DND-41 (cell line): Measurements from ENCODE around the gene ITPRIPL2.

Experiments
- CTCF ChIP-seq: IDR thresholded peaks from 2 replicates; pipeline ENCODE4 v1.5.1; 2012; ENCODE audit warnings: borderline replicate concordance, low read length, moderate library complexity, mild to moderate bottlenecking; ENCODE audit not compliant: poor library complexity, severe bottlenecking; ENCODE audit errors: extremely low read depth
- EZH2 ChIP-seq: IDR thresholded peaks from 3 replicates; pipeline ENCODE4 v1.6.1; 2012; ENCODE audit warnings: borderline replicate concordance, low read depth, mild to moderate bottlenecking, moderate library complexity, low read length, inconsistent platforms; ENCODE audit not compliant: severe bottlenecking

GRCh38 chr16:19105891-19106624, 7.7 kb upstream of the ITPRIPL2 start:
- TF ChIP-seq CTCF: no peak
- no peak for TF ChIP-seq EZH2
